ENCODE measurements around the gene SPPL3.
A peak's percentile ranks its signal among the peaks of the same experiment; 100 is the strongest.

GRCh38 chr12:120822832-120823503, 81.2 kb downstream of the SPPL3 start:
- TF ChIP-seq, protein P1, sequence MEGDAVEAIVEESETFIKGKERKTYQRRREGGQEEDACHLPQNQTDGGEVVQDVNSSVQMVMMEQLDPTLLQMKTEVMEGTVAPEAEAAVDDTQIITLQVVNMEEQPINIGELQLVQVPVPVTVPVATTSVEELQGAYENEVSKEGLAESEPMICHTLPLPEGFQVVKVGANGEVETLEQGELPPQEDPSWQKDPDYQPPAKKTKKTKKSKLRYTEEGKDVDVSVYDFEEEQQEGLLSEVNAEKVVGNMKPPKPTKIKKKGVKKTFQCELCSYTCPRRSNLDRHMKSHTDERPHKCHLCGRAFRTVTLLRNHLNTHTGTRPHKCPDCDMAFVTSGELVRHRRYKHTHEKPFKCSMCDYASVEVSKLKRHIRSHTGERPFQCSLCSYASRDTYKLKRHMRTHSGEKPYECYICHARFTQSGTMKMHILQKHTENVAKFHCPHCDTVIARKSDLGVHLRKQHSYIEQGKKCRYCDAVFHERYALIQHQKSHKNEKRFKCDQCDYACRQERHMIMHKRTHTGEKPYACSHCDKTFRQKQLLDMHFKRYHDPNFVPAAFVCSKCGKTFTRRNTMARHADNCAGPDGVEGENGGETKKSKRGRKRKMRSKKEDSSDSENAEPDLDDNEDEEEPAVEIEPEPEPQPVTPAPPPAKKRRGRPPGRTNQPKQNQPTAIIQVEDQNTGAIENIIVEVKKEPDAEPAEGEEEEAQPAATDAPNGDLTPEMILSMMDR (IDR thresholded peaks at IDR 0.05; ENCODE audit: insufficient read depth, low read length) = no peak
- TF ChIP-seq REST (IDR thresholded peaks at IDR 0.05; ENCODE audit: insufficient replicate concordance, low read depth) (no peak), POLR2AphosphoS5 (IDR thresholded peaks at IDR 0.05; ENCODE audit: low read depth) (no peak), GABPA (IDR thresholded peaks at IDR 0.05; ENCODE audit: low read depth) (no peak), SPI1 (IDR thresholded peaks at IDR 0.05; ENCODE audit: borderline replicate concordance, low read depth) (0 out of 2 replicates have a peak, but pooled peaks have one; percentile 2)

Measured in HL-60 (cell line).